ENCODE results near the gene FBXO42. TPM values are rescaled to one million over a fixed set of nuclear protein-coding genes. Genes with fewer than 3 reads are reported as not detected.

The FBXO42 gene
- total RNA-seq, 1 experiment from 2014 or later = 11.3 TPM

- H3K4me1 ChIP-seq = no peaks in the 10 kb centered on the region
- H3K4me3 Mint-ChIP-seq (ENCODE audit: unreplicated experiment) = no peak overlapping the region
- H3K27me3 ChIP-seq (replicated peaks; ENCODE audit: control insufficient read depth, insufficient read depth, low read length) = no peaks in the 10 kb centered on the region
- H3K36me3 Mint-ChIP-seq (ENCODE audit: insufficient read depth, unreplicated experiment) = peaks cover 20% of the 10 kb centered on the region
- POLR2A ChIA-PET = no interaction called here
- no peaks in the 10 kb centered on the region for H3K4me1 Mint-ChIP-seq (ENCODE audit: low read depth, unreplicated experiment)
- no TSS peak for BruUV-seq (replicated peaks)
- DNase-seq = no peak
- H3K9me3 Mint-ChIP-seq (ENCODE audit: unreplicated experiment) = no peaks in the 10 kb centered on the region
- CTCF ChIA-PET = interaction anchor here (0.6 kb wide), 1 partner anchor 79 kb away, joined by 3 read pairs; no protein-coding TSS in a partner anchor
- no peaks in the 10 kb centered on the region for H3K27me3 Mint-ChIP-seq (ENCODE audit: insufficient read depth, unreplicated experiment)
- no peak overlapping the region for H3K27ac Mint-ChIP-seq (ENCODE audit: unreplicated experiment)
- H3K9me3 ChIP-seq = no peaks in the 10 kb centered on the region
- H3K36me3 ChIP-seq (ENCODE audit: control insufficient read depth, insufficient read depth, low read length) = no peaks in the 10 kb centered on the region
- no peak overlapping the region for H3K4me3 ChIP-seq (ENCODE audit: low read depth, low read length)
- intact Hi-C loops (cut with micrococcal nuclease; ENCODE audit: unreplicated experiment) = no loop called here
- no peak for TF ChIP-seq CTCF (IDR thresholded peaks at IDR 0.05; ENCODE audit: insufficient read depth in 1 of 2, low read depth in 1 of 2, low read length in 1 of 2, severe bottlenecking in 1 of 2, unreplicated experiment in 1 of 2)
Measured at GRCh38 chr1:16380868-16381267, 28.6 kb upstream of the FBXO42 start.

- TF ChIP-seq CTCF (IDR thresholded peaks at IDR 0.05; ENCODE audit: insufficient read depth in 1 of 2, low read depth in 1 of 2, low read length in 1 of 2, severe bottlenecking in 1 of 2, unreplicated experiment in 1 of 2) = no peak
- Mint-ChIP-seq H3K4me3 (ENCODE audit: unreplicated experiment) (no peak overlapping the region), H3K36me3 (ENCODE audit: insufficient read depth, unreplicated experiment) (peaks cover 16% of the 10 kb centered on the region), H3K27ac (ENCODE audit: unreplicated experiment) (no peak overlapping the region), H3K4me1 (ENCODE audit: low read depth, unreplicated experiment) (no peaks in the 10 kb centered on the region), H3K9me3 (ENCODE audit: unreplicated experiment) (no peaks in the 10 kb centered on the region), H3K27me3 (ENCODE audit: insufficient read depth, unreplicated experiment) (no peaks in the 10 kb centered on the region)
- Histone ChIP-seq H3K4me3 (ENCODE audit: low read depth, low read length) (no peak overlapping the region), H3K9me3 (no peaks in the 10 kb centered on the region), H3K27me3 (replicated peaks; ENCODE audit: control insufficient read depth, insufficient read depth, low read length) (no peaks in the 10 kb centered on the region), H3K4me1 (no peaks in the 10 kb centered on the region), H3K36me3 (ENCODE audit: control insufficient read depth, insufficient read depth, low read length) (no peaks in the 10 kb centered on the region)
- ChIA-PET POLR2A (no interaction called here), CTCF (no interaction called here)
- no peak for DNase-seq
- intact Hi-C loops (cut with micrococcal nuclease; ENCODE audit: unreplicated experiment) = no loop called here
- BruUV-seq (replicated peaks) = no TSS peak
Measured at GRCh38 chr1:16378443-16378842, 26.2 kb upstream of the FBXO42 start.

GRCh38 chr1:16376971-16377370, 24.7 kb upstream of the FBXO42 start:
- H3K4me3 ChIP-seq (ENCODE audit: low read depth, low read length) = no peak overlapping the region
- H3K9me3 Mint-ChIP-seq (ENCODE audit: unreplicated experiment) = no peaks in the 10 kb centered on the region
- H3K27ac Mint-ChIP-seq (ENCODE audit: unreplicated experiment) = no peak overlapping the region
- POLR2A ChIA-PET = no interaction called here
- no peaks in the 10 kb centered on the region for H3K9me3 ChIP-seq
- BruUV-seq (replicated peaks) = no TSS peak
- DNase-seq = no peak
- no peak for TF ChIP-seq CTCF (IDR thresholded peaks at IDR 0.05; ENCODE audit: insufficient read depth in 1 of 2, low read depth in 1 of 2, low read length in 1 of 2, severe bottlenecking in 1 of 2, unreplicated experiment in 1 of 2)
- H3K4me3 Mint-ChIP-seq (ENCODE audit: unreplicated experiment) = no peak overlapping the region
- H3K27me3 ChIP-seq (replicated peaks; ENCODE audit: control insufficient read depth, insufficient read depth, low read length) = no peaks in the 10 kb centered on the region
- H3K4me1 Mint-ChIP-seq (ENCODE audit: low read depth, unreplicated experiment) = peaks cover 7% of the 10 kb centered on the region
- H3K27me3 Mint-ChIP-seq (ENCODE audit: insufficient read depth, unreplicated experiment) = no peaks in the 10 kb centered on the region
- H3K36me3 ChIP-seq (ENCODE audit: control insufficient read depth, insufficient read depth, low read length) = no peaks in the 10 kb centered on the region
- H3K36me3 Mint-ChIP-seq (ENCODE audit: insufficient read depth, unreplicated experiment) = peaks cover 21% of the 10 kb centered on the region
- intact Hi-C loops (cut with micrococcal nuclease; ENCODE audit: unreplicated experiment) = no loop called here
- peaks cover 9% of the 10 kb centered on the region for H3K4me1 ChIP-seq
- CTCF ChIA-PET = no interaction called here

Data from Caco-2 (cell line).